NT2/D1 (cell line): ENCODE data around the gene RAX.

Experiments used
- SUZ12 ChIP-seq: IDR thresholded peaks from 2 replicates; pipeline ENCODE4 v1.6.1; 2011; ENCODE audit not compliant: insufficient read length, insufficient read depth; ENCODE audit errors: extremely low read depth
- YY1 ChIP-seq: IDR thresholded peaks from 2 replicates; pipeline ENCODE4 v1.6.1; 2011; ENCODE audit not compliant: insufficient read length, insufficient read depth
- ZNF274 ChIP-seq: IDR thresholded peaks from 2 replicates; pipeline ENCODE4 v1.6.1; 2011; ENCODE audit warnings: mild to moderate bottlenecking, low read depth, low read length

GRCh38 chr18:59231114-59231513, 42.1 kb downstream of the RAX start:
- TF ChIP-seq SUZ12 (no peak), YY1 (no peak), ZNF274 (no peak)
